AG10803 (cell line): Measurements from ENCODE around the gene EEFSEC.

Experiments used
- DNase-seq: peaks from one replicate; pipeline ENCODE4 v3.0.0; 2010; ENCODE audit warnings: low read depth
- H3K4me3 ChIP-seq: 2 replicates; pipeline ENCODE4 v1.5.1; 2011; ENCODE audit warnings: mild to moderate bottlenecking, low read length, control low read depth
- CTCF ChIP-seq: conservative IDR thresholded peaks from 2 replicates; pipeline ENCODE4 v1.5.1; 2011; ENCODE audit warnings: mild to moderate bottlenecking, low read length, control low read depth, inconsistent platforms

The EEFSEC gene

GRCh38 chr3:128409624-128410581 is 256.6 kb downstream of the EEFSEC start:
- no peak for DNase-seq
- TF ChIP-seq CTCF = no peak
- H3K4me3 ChIP-seq = no peak overlapping the region

- no peak for TF ChIP-seq CTCF
- DNase-seq = no peak
- no peak overlapping the region for H3K4me3 ChIP-seq
Measured at GRCh38 chr3:128410669-128411573, 257.6 kb downstream of the EEFSEC start.

GRCh38 chr3:128411574-128412064 is 258.3 kb downstream of the EEFSEC start:
- DNase-seq = no peak
- TF ChIP-seq CTCF = no peak
- H3K4me3 ChIP-seq = no peak overlapping the region

GRCh38 chr3:128412180-128413002 is 259.1 kb downstream of the EEFSEC start:
- no peak for DNase-seq
- H3K4me3 ChIP-seq = no peak overlapping the region
- TF ChIP-seq CTCF = no peak

GRCh38 chr3:128413003-128413370 is 259.7 kb downstream of the EEFSEC start:
- no peak for DNase-seq
- no peak for TF ChIP-seq CTCF
- no peak overlapping the region for H3K4me3 ChIP-seq

GRCh38 chr3:128413413-128414205 is 260.3 kb downstream of the EEFSEC start:
- no peak for DNase-seq
- no peak overlapping the region for H3K4me3 ChIP-seq
- no peak for TF ChIP-seq CTCF
